GM18526 (cell line): Measurements from ENCODE around the gene SAMD4A.

Experiments used
- POLR2A ChIP-seq: IDR thresholded peaks from 3 replicates; pipeline ENCODE4 v1.6.1; 2011; ENCODE audit not compliant: insufficient read length; ENCODE audit errors: extremely low read depth

The SAMD4A gene

GRCh38 chr14:54716862-54717261 lies 149.9 kb downstream of the SAMD4A start:
- TF ChIP-seq POLR2A, result no peak

GRCh38 chr14:54718046-54718445 lies 151.1 kb downstream of the SAMD4A start:
- no peak for TF ChIP-seq POLR2A

GRCh38 chr14:54719406-54719805 lies 152.5 kb downstream of the SAMD4A start:
- no peak for TF ChIP-seq POLR2A

- no peak for TF ChIP-seq POLR2A
These were observed 156.0 kb downstream of the SAMD4A start for GRCh38 chr14:54722791-54723432.

- TF ChIP-seq POLR2A, result no peak
These were observed 157.2 kb downstream of the SAMD4A start for GRCh38 chr14:54724123-54724522.

GRCh38 chr14:54724676-54725325 lies 157.9 kb downstream of the SAMD4A start:
- TF ChIP-seq POLR2A, result no peak

- no peak for TF ChIP-seq POLR2A
These were observed 159.1 kb downstream of the SAMD4A start for GRCh38 chr14:54725998-54726397.

- no peak for TF ChIP-seq POLR2A
These were observed 161.0 kb downstream of the SAMD4A start for GRCh38 chr14:54727929-54728328.

- no peak for TF ChIP-seq POLR2A
These were observed 162.0 kb downstream of the SAMD4A start for GRCh38 chr14:54728700-54729527.

GRCh38 chr14:54730156-54730961 lies 163.4 kb downstream of the SAMD4A start:
- TF ChIP-seq POLR2A, result no peak

- no peak for TF ChIP-seq POLR2A
These were observed 168.0 kb downstream of the SAMD4A start for GRCh38 chr14:54734966-54735365.

- TF ChIP-seq POLR2A, result no peak
These were observed 168.5 kb downstream of the SAMD4A start for GRCh38 chr14:54735424-54735823.

GRCh38 chr14:54737132-54737711 lies 170.3 kb downstream of the SAMD4A start:
- TF ChIP-seq POLR2A, result no peak

GRCh38 chr14:54738009-54738408 lies 171.1 kb downstream of the SAMD4A start:
- TF ChIP-seq POLR2A, result no peak

- TF ChIP-seq POLR2A, result no peak
These were observed 172.6 kb downstream of the SAMD4A start for GRCh38 chr14:54739514-54739913.
